Heart right ventricle (tissue), 16 donors: ENCODE data around the gene SSBP1. TPM values are rescaled to one million over a fixed set of nuclear protein-coding genes. Genes with fewer than 3 reads are reported as not detected.

Experiments used
- ATAC-seq, 8 donors: fragments of 200-7000 bp; cut with Tn5 transposase; one replicate each; pipeline ENCODE4 v1.9.1; 2020; ENCODE audit warnings: mild to moderate bottlenecking in 8 of 8, moderate library complexity in 8 of 8, moderate number of reproducible peaks in 1 of 8
- DNase-seq, 2 donors: peaks; one replicate each; pipeline ENCODE4 v3.0.0-alpha.2; 2020
- H3K27ac ChIP-seq, 10 donors: fragments of 200-600 bp; sonication (generic) in 2 of 10; one replicate each; pipeline versions ENCODE4 v1.5.0 to v1.8.0; 2020 to 2022; ENCODE audit warnings: mild to moderate bottlenecking in 3 of 10
- H3K27me3 ChIP-seq, 7 donors: fragments of 200-600 bp; one replicate each; pipeline ENCODE4 v1.8.0; 2021 to 2022; ENCODE audit warnings: mild to moderate bottlenecking in 2 of 7
- H3K36me3 ChIP-seq, 9 donors: fragments of 200-600 bp; sonication (generic) in 1 of 9; one replicate each; pipeline versions ENCODE4 v1.5.0 to v1.8.0; 2020 to 2022; ENCODE audit warnings: mild to moderate bottlenecking in 2 of 9
- H3K4me1 ChIP-seq, 9 donors: fragments of 200-600 bp; sonication (generic) in 1 of 9; one replicate each; pipeline versions ENCODE4 v1.5.0 to v1.8.0; 2020 to 2022; ENCODE audit warnings: mild to moderate bottlenecking in 4 of 9
- H3K4me3 ChIP-seq, 10 donors: fragments of 200-600 bp; sonication (generic) in 2 of 10; one replicate each; pipeline versions ENCODE4 v1.5.0 to v1.8.0; 2020 to 2022; ENCODE audit warnings: mild to moderate bottlenecking in 7 of 10, moderate library complexity in 2 of 10
- H3K9me3 ChIP-seq, 11 donors: fragments of 200-600 bp in 10 of 11; sonication (generic) in 2 of 11; one replicate each; pipeline versions ENCODE4 v1.5.0 to v1.8.0; 2013 to 2022; ENCODE audit warnings: mild to moderate bottlenecking in 2 of 11, control low read depth in 1 of 11, moderate library complexity in 1 of 11
- WGBS, 2 donors: extraction: QIAGEN DNeasy Blood & Tissue Kit; methylation state at CpG; one replicate each; pipeline ENCODE4 v1.1.7; 2013; ENCODE audit warnings: inconsistent platforms in 1 of 2; 5-methylcytosine and 5-hydroxymethylcytosine counted together
- intact Hi-C, 10 donors: fragments of 100-400 bp; cut with DNase I; formaldehyde crosslinking; loops; one replicate each; pipeline versions ENCODE4 v1.11.1 to v1.14.2; 2022
- polyA plus RNA-seq, 2 donors: library from polyadenylated mRNA; stranded (reverse); fragments of 200-250 nt; gene quantifications; one replicate each; pipeline ENCODE4 v1.2.3, GENCODE V29; 2013
- total RNA-seq, 10 donors: library from RNA; stranded (reverse); fragmentation: NEBNext Ultra II Directional in 3 of 10; extraction: Animal tissue kit (Norgen Biotek cat#: 25700) in 3 of 10; gene quantifications; one replicate each; pipeline versions ENCODE4 v1.2.1 to v1.2.4, GENCODE V29; 2021 to 2023
- TF ChIP-seq, protein P1 (sequence below), 9 donors: fragments of 200-600 bp; sonication (generic) in 2 of 9; IDR thresholded peaks; one replicate each; pipeline versions ENCODE4 v1.5.0 to v1.8.0; 2021 to 2022; ENCODE audit warnings: antibody characterized with exemption in 9 of 9, mild to moderate bottlenecking in 5 of 9, moderate library complexity in 1 of 9
- donor health status: Arrhythmogenic right ventricular cardiomyopathy.
- donor health status: ischemic (EF 13 %, LVEDD 7.1; RV severe dilation, severe dysfunction).
- donor health status: healthy with polysubstance abuse.
- donor health status: DM: no; HTN: yes; CAD: no.
- donor health status: DM: no; HTN: no; CAD: no.
- donor health status: ischemic (EF 25% LVEDD 6.9; RV normal size, moderate dysfunction).
- donor health status: ischemic (EF 25% LVEDD 5.7; RV mildly dilated, moderate dysfunction).
- donor health status: healthy.
- donor health status: DM: yes; HTN: yes; CAD: no.
- donor health status: Ischemic cardiomyopathy.
- donor health status: ischemic (EF 35%, LVEDD 5.7; RV mildly dilated, moderate dysfunction).
- donor health status: nonischemic (EF 11% LVEDD 7.7; RV severe dilation, severe dysfunction).
- donor health status: DM: yes; HTN: yes; CAD: no.
- donor health status: PGD.
- donor health status: ischemic (EF 29% LVEDD 5.4; RV normal size, mild dysfunction).
- donor health status: nonischemic (EF 23%, LVEDD 6.1; RV moderate dilation, normal function).

SSBP1 gene
- total and polyA plus RNA-seq, 12 donors = 97.4 to 256 (median 109) TPM

DNA sequence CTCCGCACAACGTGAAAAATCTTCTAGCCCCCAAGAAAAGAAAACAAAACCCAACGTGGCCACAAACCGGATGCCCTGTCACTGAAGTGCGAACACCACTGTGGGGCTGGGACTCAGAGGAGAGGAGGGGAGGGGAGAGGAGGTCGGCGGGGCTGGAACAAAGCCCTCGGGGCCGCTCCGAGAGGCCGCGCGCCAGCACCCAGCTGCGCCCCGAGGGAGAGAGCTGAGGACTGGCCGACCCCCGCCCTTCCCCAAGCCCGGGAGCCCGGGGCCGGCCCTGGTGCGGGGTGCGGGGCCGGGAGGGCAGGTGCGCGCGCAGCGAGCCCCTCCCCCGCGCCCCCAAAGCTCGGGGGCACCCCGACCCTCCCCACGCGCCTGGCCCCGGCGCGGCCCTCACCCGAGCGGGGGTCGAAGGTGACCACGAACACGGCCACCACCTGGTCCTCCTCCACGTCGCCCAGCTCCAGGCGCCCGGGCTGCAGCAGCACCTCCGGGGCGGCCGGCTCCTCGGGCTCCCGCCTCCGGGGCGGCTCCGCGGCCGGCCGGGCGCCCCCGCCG is 36.6 kb upstream of the SSBP1 start:
- peak; percentile 45 to 46 for DNase-seq
- Histone ChIP-seq H3K36me3 (no peaks in the 10 kb centered on the region), H3K4me1 (peaks cover 0 to 49% (median 32%) of the 10 kb centered on the region in 9 donors), H3K27ac (peak overlapping the region; percentile 71 to 91 (median 86)), H3K9me3 (no peaks in the 10 kb centered on the region), H3K4me3 (peak overlapping the region; percentile 70 to 92 (median 84)), H3K27me3 (no peaks in the 10 kb centered on the region)
- intact Hi-C loops = loop anchor here in 2 of 10 donors (5.0 kb wide), 2 partner anchors 36 to 49 kb away; partner anchors contain the start of gene SSBP1 (in 2 of the 2)
- ATAC-seq = peak; percentile 53 to 84 (median 71)
- WGBS, 2 donors = 0 to 1% methylated on average over 15 to 59 of the region's 59 CpGs
- TF ChIP-seq, protein P1, sequence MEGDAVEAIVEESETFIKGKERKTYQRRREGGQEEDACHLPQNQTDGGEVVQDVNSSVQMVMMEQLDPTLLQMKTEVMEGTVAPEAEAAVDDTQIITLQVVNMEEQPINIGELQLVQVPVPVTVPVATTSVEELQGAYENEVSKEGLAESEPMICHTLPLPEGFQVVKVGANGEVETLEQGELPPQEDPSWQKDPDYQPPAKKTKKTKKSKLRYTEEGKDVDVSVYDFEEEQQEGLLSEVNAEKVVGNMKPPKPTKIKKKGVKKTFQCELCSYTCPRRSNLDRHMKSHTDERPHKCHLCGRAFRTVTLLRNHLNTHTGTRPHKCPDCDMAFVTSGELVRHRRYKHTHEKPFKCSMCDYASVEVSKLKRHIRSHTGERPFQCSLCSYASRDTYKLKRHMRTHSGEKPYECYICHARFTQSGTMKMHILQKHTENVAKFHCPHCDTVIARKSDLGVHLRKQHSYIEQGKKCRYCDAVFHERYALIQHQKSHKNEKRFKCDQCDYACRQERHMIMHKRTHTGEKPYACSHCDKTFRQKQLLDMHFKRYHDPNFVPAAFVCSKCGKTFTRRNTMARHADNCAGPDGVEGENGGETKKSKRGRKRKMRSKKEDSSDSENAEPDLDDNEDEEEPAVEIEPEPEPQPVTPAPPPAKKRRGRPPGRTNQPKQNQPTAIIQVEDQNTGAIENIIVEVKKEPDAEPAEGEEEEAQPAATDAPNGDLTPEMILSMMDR (IDR thresholded peaks at IDR 0.05) = no peak

DNA sequence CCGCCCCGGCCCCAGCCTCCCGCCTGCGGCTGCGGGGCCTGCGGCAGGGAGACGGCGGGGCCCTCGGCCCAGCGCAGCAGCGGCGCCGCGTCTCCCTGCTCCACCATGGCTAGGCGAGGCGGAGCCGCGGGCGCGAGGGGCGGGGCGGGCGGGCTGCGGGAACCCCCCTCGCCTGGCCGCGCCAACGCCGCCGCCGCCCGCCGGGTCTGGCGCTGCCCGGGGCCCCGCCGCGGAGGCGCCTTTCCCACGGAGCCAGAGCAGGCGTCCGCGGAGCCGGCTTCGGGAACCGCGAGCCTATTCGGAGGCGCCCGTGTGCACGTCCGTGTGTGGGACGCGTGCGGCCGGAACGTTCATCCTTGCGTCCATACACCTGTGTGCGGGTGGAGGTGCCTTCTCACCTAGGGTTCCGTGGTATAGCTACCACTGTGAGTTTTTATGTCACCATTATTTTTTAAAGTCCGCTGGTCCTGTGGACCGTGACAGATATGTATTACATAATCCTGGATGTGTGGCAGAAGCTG is 36.1 kb upstream of the SSBP1 start, which contains the start of gene DENND11:
Gene DENND11 (minus strand): TSS at position 120 of the 521 bp plus-strand sequence. CDS start 13 bp downstream, at position 107.
- peak within 1 kb of the TSS; percentile 71 to 91 (median 86) for H3K27ac ChIP-seq
- TF ChIP-seq, protein P1 (IDR thresholded peaks at IDR 0.05) = no peak

GRCh38 chr7:141702892-141703291 is 35.3 kb upstream of the SSBP1 start:
- peak overlapping the region in 3 of 10 donors; percentile 68 to 84 (median 81) for H3K27ac ChIP-seq
- TF ChIP-seq, protein P1 (IDR thresholded peaks at IDR 0.05) = no peak
- intact Hi-C loops = loop anchor here in 2 of 10 donors (5.0 kb wide), 2 partner anchors 34 to 51 kb away; partner anchors contain the start of gene SSBP1 (in 2 of the 2)
- peaks cover 0 to 39% (median 21%) of the 10 kb centered on the region in 9 donors for H3K4me1 ChIP-seq
- no peaks in the 10 kb centered on the region for H3K9me3 ChIP-seq
- ATAC-seq = no peak
- 45 to 48% methylated on average over 4 of the region's 4 CpGs for WGBS, 2 donors
- no peaks in the 10 kb centered on the region for H3K36me3 ChIP-seq
- peak overlapping the region in 4 of 10 donors; percentile 73 to 90 (median 85) for H3K4me3 ChIP-seq
- DNase-seq = no peak
- no peaks in the 10 kb centered on the region for H3K27me3 ChIP-seq

More for the DNA sequence above, 36.1 kb upstream of the SSBP1 start, which contains the start of gene DENND11:
- H3K36me3 ChIP-seq = no peaks in the 10 kb centered on the region
- DNase-seq (peak; percentile 26 to 62), ATAC-seq (peak; percentile 52 to 85 (median 69))
- intact Hi-C loops = loop anchor here in 2 of 10 donors (5.0 kb wide), 2 partner anchors 35 to 50 kb away; partner anchors contain the start of gene SSBP1 (in 2 of the 2)
- H3K9me3 ChIP-seq = no peaks in the 10 kb centered on the region
- peaks cover 0 to 44% (median 26%) of the 10 kb centered on the region in 9 donors for H3K4me1 ChIP-seq
- H3K4me3 ChIP-seq = peak within 1 kb of the TSS; percentile 73 to 92 (median 84)
- 1% methylated on average over 38 to 62 of the region's 62 CpGs for WGBS, 2 donors
- H3K27me3 ChIP-seq = no peaks in the 10 kb centered on the region

GRCh38 chr7:141704112-141704511 is 34.0 kb upstream of the SSBP1 start:
- Histone ChIP-seq H3K9me3 (no peaks in the 10 kb centered on the region), H3K27me3 (no peaks in the 10 kb centered on the region), H3K27ac (no peak overlapping the region), H3K4me3 (no peak overlapping the region), H3K36me3 (no peaks in the 10 kb centered on the region), H3K4me1 (peaks cover 0 to 28% (median 19%) of the 10 kb centered on the region in 9 donors)
- WGBS, 2 donors = 81 to 82% methylated on average over 3 of the region's 3 CpGs
- no peak for ATAC-seq
- intact Hi-C loops = loop anchor here in 2 of 10 donors (5.0 kb wide), 2 partner anchors 33 to 52 kb away; partner anchors contain the start of gene SSBP1 (in 2 of the 2)
- no peak for DNase-seq
- TF ChIP-seq, protein P1 (IDR thresholded peaks at IDR 0.05) = no peak
